Stimulated activated memory B cell treated with anti-CD40 and anti-IgM and Interleukin-4, amounts not matched to agents 10 μg/mL and 1 μg/mL and 100 μg/mL, for 72 hours (primary cell): ENCODE measurements around the gene CAMKMT.

Experiments used
- ATAC-seq: fragments of 150-1000 bp; cut with Tn5 transposase; 2 replicates; pipeline ENCODE4 v1.10.0; 2021
- H3K27ac Mint-ChIP-seq: one replicate; pipeline ENCODE4 v1.8.0; 2022; ENCODE audit warnings: mild to moderate bottlenecking, mixed read lengths
- H3K27me3 Mint-ChIP-seq: one replicate; pipeline ENCODE4 v1.8.0; 2022; ENCODE audit warnings: mixed read lengths
- H3K36me3 Mint-ChIP-seq: one replicate; pipeline ENCODE4 v1.8.0; 2022; ENCODE audit warnings: mixed read lengths
- H3K4me1 Mint-ChIP-seq: one replicate; pipeline ENCODE4 v1.8.0; 2022; ENCODE audit warnings: mixed read lengths
- H3K4me3 Mint-ChIP-seq: one replicate; pipeline ENCODE4 v1.8.0; 2022; ENCODE audit warnings: mild to moderate bottlenecking, moderate library complexity, mixed read lengths
- H3K9me3 Mint-ChIP-seq: one replicate; pipeline ENCODE4 v1.8.0; 2022; ENCODE audit warnings: mixed read lengths

Gene CAMKMT

GRCh38 chr2:44361330-44362206, at the start of gene CAMKMT, which contains the start of gene PREPL:
TSS of gene CAMKMT (plus strand) at chr2:44361947.
TSS of gene PREPL (minus strand) at chr2:44361494. CDS start at chr2:44346342, 15,152 bp downstream.
- ATAC-seq, result peak; percentile 94
- no peaks in the 10 kb centered on the region for H3K9me3 Mint-ChIP-seq
- H3K27me3 Mint-ChIP-seq, result no peaks in the 10 kb centered on the region

GRCh38 chr2:44314362-44314761, 47.4 kb upstream of the CAMKMT start:
- peaks cover 65% of the 10 kb centered on the region for H3K36me3 Mint-ChIP-seq
- H3K9me3 Mint-ChIP-seq, result peaks cover 17% of the 10 kb centered on the region
- H3K4me3 Mint-ChIP-seq, result no peak overlapping the region
- no peaks in the 10 kb centered on the region for H3K27me3 Mint-ChIP-seq
- H3K4me1 Mint-ChIP-seq, result no peaks in the 10 kb centered on the region
- no peak for ATAC-seq
- no peak overlapping the region for H3K27ac Mint-ChIP-seq

More at GRCh38 chr2:44361330-44362206, at the start of gene CAMKMT, which contains the start of gene PREPL:
- H3K4me1 Mint-ChIP-seq, result peaks cover 32% of the 10 kb centered on the region
- no peaks in the 10 kb centered on the region for H3K36me3 Mint-ChIP-seq
- peak within 1 kb of the TSS; percentile 98 for H3K4me3 Mint-ChIP-seq
- H3K27ac Mint-ChIP-seq, result peak within 1 kb of the TSS; percentile 100

- H3K9me3 Mint-ChIP-seq, result peaks cover 13% of the 10 kb centered on the region
- ATAC-seq, result no peak
- H3K36me3 Mint-ChIP-seq, result peaks cover 72% of the 10 kb centered on the region
- no peaks in the 10 kb centered on the region for H3K27me3 Mint-ChIP-seq
- no peak overlapping the region for H3K4me3 Mint-ChIP-seq
- no peaks in the 10 kb centered on the region for H3K4me1 Mint-ChIP-seq
- H3K27ac Mint-ChIP-seq, result no peak overlapping the region
Measured at GRCh38 chr2:44315945-44316344, 45.8 kb upstream of the CAMKMT start.

GRCh38 chr2:44320832-44321231, 40.9 kb upstream of the CAMKMT start:
- Mint-ChIP-seq H3K4me1 (no peaks in the 10 kb centered on the region), H3K4me3 (no peak overlapping the region), H3K9me3 (no peaks in the 10 kb centered on the region), H3K27ac (no peak overlapping the region), H3K36me3 (peaks cover 58% of the 10 kb centered on the region), H3K27me3 (no peaks in the 10 kb centered on the region)
- no peak for ATAC-seq

GRCh38 chr2:44321360-44321759, 40.4 kb upstream of the CAMKMT start:
- Mint-ChIP-seq H3K27me3 (no peaks in the 10 kb centered on the region), H3K4me1 (no peaks in the 10 kb centered on the region), H3K4me3 (no peak overlapping the region), H3K36me3 (peaks cover 58% of the 10 kb centered on the region), H3K27ac (no peak overlapping the region), H3K9me3 (no peaks in the 10 kb centered on the region)
- no peak for ATAC-seq

DNA sequence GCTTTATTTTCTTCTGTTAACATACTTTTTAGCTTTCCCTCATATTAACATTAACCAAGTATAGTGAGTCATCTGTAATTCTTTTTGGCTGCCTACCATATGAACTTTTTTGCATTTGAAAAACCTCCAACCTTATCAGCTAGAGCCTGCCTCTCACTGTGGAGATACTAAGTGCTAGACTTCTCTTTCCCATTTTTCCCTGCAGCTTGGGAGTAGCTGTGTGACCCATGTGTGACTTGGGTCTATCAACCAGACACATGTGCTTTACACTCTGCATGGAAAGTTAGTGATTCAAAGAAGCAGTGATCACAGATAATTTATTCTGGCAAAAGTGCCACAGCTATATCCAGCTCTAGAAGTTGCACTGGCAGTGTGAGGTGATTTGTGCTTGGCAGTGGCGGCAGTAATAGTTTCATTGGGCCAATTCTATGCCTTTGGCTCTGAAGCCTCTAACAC, 36.7 kb upstream of the CAMKMT start:
- Mint-ChIP-seq H3K9me3 (no peaks in the 10 kb centered on the region), H3K4me3 (no peak overlapping the region), H3K36me3 (peaks cover 67% of the 10 kb centered on the region), H3K27ac (no peak overlapping the region), H3K27me3 (no peaks in the 10 kb centered on the region), H3K4me1 (no peaks in the 10 kb centered on the region)
- ATAC-seq, result no peak

- no peak for ATAC-seq
- Mint-ChIP-seq H3K9me3 (no peaks in the 10 kb centered on the region), H3K4me1 (no peaks in the 10 kb centered on the region), H3K27ac (no peak overlapping the region), H3K27me3 (no peaks in the 10 kb centered on the region), H3K4me3 (no peak overlapping the region), H3K36me3 (peaks cover 68% of the 10 kb centered on the region)
Measured at GRCh38 chr2:44325897-44326296, 35.9 kb upstream of the CAMKMT start.

- H3K27ac Mint-ChIP-seq, result no peak overlapping the region
- H3K9me3 Mint-ChIP-seq, result no peaks in the 10 kb centered on the region
- no peaks in the 10 kb centered on the region for H3K4me1 Mint-ChIP-seq
- peaks cover 70% of the 10 kb centered on the region for H3K36me3 Mint-ChIP-seq
- no peak overlapping the region for H3K4me3 Mint-ChIP-seq
- no peak for ATAC-seq
- H3K27me3 Mint-ChIP-seq, result no peaks in the 10 kb centered on the region
Measured at GRCh38 chr2:44326548-44327264, 35.0 kb upstream of the CAMKMT start.

GRCh38 chr2:44328750-44329149, 33.0 kb upstream of the CAMKMT start:
- no peak overlapping the region for H3K27ac Mint-ChIP-seq
- no peak for ATAC-seq
- no peaks in the 10 kb centered on the region for H3K4me1 Mint-ChIP-seq

GRCh38 chr2:44329343-44329742, 32.4 kb upstream of the CAMKMT start:
- Mint-ChIP-seq H3K4me1 (no peaks in the 10 kb centered on the region), H3K9me3 (no peaks in the 10 kb centered on the region), H3K4me3 (no peak overlapping the region), H3K27ac (no peak overlapping the region), H3K36me3 (peaks cover 61% of the 10 kb centered on the region), H3K27me3 (no peaks in the 10 kb centered on the region)
- ATAC-seq, result no peak

More at GRCh38 chr2:44328750-44329149, 33.0 kb upstream of the CAMKMT start:
- Mint-ChIP-seq H3K4me3 (no peak overlapping the region), H3K27me3 (no peaks in the 10 kb centered on the region), H3K9me3 (no peaks in the 10 kb centered on the region), H3K36me3 (peaks cover 61% of the 10 kb centered on the region)

DNA sequence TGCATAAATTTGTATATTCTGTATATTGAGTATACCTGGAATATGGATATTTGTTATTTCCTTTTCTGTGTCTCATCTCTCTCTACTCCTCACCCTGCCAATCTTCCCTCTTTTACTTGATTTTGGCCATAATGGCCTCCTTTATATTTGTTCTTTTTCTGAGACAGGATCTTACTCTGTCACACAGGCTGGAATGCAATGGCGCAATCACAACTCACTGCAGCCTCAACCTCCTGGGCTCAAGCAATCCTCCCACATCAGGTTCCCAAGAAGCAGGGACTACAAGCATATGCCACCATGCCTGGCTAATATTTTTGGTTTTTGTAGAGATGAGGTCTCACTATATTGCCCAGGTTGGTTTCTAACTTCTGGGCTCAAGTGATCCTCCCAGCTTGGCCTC, 30.9 kb upstream of the CAMKMT start:
- Mint-ChIP-seq H3K36me3 (peaks cover 56% of the 10 kb centered on the region), H3K4me1 (peaks cover 4% of the 10 kb centered on the region)

GRCh38 chr2:44333994-44334393, 27.8 kb upstream of the CAMKMT start:
- no peak for ATAC-seq
- Mint-ChIP-seq H3K9me3 (no peaks in the 10 kb centered on the region), H3K4me3 (no peak overlapping the region), H3K4me1 (peaks cover 4% of the 10 kb centered on the region), H3K27ac (no peak overlapping the region), H3K36me3 (peaks cover 60% of the 10 kb centered on the region), H3K27me3 (no peaks in the 10 kb centered on the region)

More for the DNA sequence above, 30.9 kb upstream of the CAMKMT start:
- no peak overlapping the region for H3K4me3 Mint-ChIP-seq
- H3K9me3 Mint-ChIP-seq, result no peaks in the 10 kb centered on the region
- ATAC-seq, result no peak
- no peaks in the 10 kb centered on the region for H3K27me3 Mint-ChIP-seq
- no peak overlapping the region for H3K27ac Mint-ChIP-seq

DNA sequence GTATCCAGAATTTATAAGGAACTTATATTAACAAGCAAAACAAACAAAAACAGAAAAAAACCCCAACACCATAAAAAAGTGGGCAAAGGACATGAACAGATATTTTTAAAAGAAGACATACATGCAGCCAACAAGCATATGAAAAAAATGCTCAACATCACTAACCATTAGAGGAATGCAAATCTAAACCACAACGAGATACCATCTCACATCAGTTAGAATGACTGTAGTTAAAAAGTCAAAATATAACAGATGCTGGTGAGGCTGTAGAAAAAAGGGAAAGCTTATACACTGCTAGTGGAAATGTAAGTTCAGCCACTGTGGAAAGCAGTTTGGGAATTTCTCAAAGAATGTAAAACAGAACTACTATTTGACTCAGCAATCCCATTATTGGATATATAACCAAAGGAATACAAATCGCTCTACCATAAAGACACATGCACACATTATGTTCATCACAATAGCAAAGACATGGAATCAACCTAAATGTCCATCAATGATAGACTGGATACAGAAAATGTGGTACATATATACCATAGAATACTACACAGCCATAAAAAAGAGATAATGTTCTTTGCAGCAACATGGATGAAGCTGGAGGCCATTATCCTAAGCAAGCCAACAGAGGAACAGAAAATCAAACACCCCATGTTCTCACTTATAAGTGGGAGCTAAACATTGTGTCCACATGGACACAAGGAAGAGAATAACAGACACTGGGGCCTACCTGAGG, 25.8 kb upstream of the CAMKMT start:
- Mint-ChIP-seq H3K4me1 (peaks cover 4% of the 10 kb centered on the region), H3K27ac (no peak overlapping the region), H3K36me3 (peaks cover 59% of the 10 kb centered on the region), H3K4me3 (no peak overlapping the region), H3K9me3 (no peaks in the 10 kb centered on the region), H3K27me3 (no peaks in the 10 kb centered on the region)
- ATAC-seq, result no peak

GRCh38 chr2:44342854-44343253, 18.9 kb upstream of the CAMKMT start:
- Mint-ChIP-seq H3K4me3 (no peak overlapping the region), H3K9me3 (no peaks in the 10 kb centered on the region), H3K4me1 (no peaks in the 10 kb centered on the region), H3K27me3 (no peaks in the 10 kb centered on the region), H3K36me3 (peaks cover 29% of the 10 kb centered on the region), H3K27ac (no peak overlapping the region)
- no peak for ATAC-seq

- H3K36me3 Mint-ChIP-seq, result peaks cover 32% of the 10 kb centered on the region
- H3K4me3 Mint-ChIP-seq, result no peak overlapping the region
- ATAC-seq, result no peak
- peaks cover 30% of the 10 kb centered on the region for H3K4me1 Mint-ChIP-seq
- H3K27ac Mint-ChIP-seq, result no peak overlapping the region
- no peaks in the 10 kb centered on the region for H3K27me3 Mint-ChIP-seq
- no peaks in the 10 kb centered on the region for H3K9me3 Mint-ChIP-seq
Measured at GRCh38 chr2:44347526-44347925, 14.2 kb upstream of the CAMKMT start.
